ENCODE results near the gene GLIS2. TPM values are rescaled to one million over a fixed set of nuclear protein-coding genes. Genes with fewer than 3 reads are reported as not detected.
A peak's percentile ranks its signal among the peaks of the same experiment; 100 is the strongest.

The GLIS2 gene
- total RNA-seq, 1 experiment from 2014 or later: 0.18 TPM

DNA sequence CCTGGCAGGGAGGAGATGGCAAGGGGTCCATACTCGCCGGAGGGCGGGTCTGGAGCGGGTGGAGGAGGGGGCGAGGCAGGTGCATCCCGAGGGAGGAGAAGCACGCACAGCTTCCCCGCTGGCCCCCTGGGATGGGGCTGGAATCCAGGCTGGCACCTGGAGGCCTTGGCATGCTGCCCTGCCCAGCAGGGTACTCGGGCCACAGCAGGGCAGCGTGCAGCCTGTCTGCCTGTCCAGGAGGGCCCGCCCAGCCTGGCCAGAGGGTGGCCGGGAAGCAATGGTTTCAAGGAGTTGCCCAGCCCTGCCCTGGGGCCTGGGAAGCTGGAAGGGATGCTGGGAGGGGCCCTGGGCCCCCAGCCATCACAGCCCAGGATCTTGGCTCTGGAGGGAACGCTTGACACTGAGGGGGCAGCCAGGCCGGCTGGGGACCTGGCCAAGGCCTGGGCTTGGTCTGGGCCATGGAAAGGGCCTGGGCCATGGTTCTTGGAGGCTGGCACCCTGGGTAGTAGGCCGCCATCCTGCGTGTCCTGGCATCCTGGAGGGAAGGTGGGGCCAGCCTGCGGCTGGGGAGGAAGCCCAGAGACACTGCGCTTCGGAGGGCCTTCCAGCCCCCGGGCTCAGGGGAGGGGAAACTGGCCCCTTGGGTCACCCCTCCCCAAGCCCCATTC, 1.1 kb downstream of the GLIS2 start:
- in situ Hi-C loops (cut with HindIII; ENCODE audit: low pct_unique_long_range_greater_than_20kb, low sequenced_read_pairs): no loop called here
- DNase-seq (ENCODE audit: low read depth, low spot score): no peak

DNA sequence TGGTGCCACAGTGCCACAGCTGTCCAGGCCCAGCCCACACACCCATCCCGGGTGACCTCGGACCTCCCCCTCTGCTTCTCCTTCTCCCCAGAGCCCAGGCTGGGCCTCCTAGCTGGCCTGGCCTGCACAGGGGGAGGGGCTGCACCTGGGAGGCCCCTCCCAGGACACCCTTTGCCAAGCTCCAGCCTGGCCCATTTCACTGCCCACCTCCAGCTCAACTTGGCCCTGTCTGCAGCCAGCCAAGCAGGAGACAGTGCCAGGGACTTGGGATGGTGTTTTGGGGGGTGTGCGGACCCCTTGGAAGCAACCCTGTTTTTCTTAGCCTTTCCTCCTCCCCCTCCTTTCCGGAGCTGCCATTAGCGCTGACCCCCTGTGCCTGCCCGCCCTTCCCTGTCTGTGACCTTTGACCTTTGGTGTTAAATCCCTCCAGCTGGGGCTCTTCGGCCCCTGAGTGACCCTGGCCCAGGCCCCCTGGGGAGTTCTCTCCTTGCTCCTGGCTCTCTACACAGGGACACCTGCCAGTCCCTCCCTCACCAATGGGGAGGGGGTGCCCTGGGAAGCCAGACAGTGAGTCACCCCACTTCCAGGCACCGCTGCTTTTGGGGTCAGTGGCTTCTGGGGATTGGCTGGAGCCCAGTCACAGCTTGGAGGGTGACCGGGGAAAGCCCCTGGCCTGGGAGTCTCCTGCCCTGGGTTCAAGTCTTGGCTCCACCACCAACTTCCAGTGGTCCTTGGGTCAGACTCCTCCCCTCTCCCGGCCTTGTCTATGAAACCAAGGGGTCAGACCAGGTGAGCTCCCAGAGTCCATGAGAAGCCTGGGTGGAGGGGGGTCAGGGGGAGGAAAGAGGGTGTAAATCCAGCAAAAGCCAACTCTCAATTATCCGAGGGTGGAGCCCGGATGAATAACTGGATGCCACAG, 1.9 kb downstream of the GLIS2 start:
- DNase-seq (ENCODE audit: low read depth, low spot score): no peak
- in situ Hi-C loops (cut with HindIII; ENCODE audit: low pct_unique_long_range_greater_than_20kb, low sequenced_read_pairs): no loop called here

DNA sequence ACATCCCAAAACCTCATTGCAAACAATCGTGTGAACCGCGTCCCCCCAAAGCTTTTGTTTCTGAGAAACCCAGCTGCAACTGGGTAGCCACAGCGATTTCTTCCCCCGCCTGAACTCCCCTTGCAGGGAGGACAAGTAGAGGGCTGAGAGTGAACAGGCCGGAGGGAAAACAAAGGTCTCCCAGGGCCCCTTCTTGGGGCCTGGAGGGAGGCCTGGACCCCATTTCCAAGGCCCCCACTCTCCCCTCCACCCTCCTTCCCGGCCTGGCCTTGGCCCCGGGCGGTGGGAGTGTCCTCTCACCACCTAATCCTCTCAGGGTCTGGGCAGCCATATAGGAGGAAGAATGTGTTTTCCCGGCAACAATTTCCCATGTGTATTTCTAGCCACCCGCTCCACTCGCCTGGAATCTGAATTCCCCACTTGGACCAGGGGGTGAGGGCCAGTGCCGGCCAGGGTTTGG, 2.6 kb downstream of the GLIS2 start:
- in situ Hi-C loops (cut with HindIII; ENCODE audit: low pct_unique_long_range_greater_than_20kb, low sequenced_read_pairs): no loop called here
- no peak for DNase-seq (ENCODE audit: low read depth, low spot score)

DNA sequence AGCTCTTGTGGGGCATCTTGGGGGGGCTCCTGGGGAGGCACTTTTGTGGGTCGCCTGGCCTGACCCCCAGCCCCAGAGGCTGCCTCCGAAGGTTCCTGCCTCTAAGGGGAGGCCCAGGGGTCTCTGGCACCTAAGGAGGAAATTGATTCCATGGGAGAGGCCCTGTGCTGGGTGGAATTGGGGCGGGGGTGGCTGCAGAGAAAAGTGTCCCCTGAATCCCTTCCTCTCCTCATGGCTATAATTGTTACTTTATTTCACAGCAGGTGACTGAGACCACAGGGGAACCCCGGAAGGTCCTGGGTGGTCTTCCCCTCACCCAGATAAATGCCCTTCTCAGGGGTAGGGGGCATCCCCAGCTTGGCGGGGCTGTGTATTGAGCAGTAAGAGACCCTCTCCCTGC, 3.1 kb downstream of the GLIS2 start:
- in situ Hi-C loops (cut with HindIII; ENCODE audit: low pct_unique_long_range_greater_than_20kb, low sequenced_read_pairs): no loop called here
- no peak for DNase-seq (ENCODE audit: low read depth, low spot score)

DNA sequence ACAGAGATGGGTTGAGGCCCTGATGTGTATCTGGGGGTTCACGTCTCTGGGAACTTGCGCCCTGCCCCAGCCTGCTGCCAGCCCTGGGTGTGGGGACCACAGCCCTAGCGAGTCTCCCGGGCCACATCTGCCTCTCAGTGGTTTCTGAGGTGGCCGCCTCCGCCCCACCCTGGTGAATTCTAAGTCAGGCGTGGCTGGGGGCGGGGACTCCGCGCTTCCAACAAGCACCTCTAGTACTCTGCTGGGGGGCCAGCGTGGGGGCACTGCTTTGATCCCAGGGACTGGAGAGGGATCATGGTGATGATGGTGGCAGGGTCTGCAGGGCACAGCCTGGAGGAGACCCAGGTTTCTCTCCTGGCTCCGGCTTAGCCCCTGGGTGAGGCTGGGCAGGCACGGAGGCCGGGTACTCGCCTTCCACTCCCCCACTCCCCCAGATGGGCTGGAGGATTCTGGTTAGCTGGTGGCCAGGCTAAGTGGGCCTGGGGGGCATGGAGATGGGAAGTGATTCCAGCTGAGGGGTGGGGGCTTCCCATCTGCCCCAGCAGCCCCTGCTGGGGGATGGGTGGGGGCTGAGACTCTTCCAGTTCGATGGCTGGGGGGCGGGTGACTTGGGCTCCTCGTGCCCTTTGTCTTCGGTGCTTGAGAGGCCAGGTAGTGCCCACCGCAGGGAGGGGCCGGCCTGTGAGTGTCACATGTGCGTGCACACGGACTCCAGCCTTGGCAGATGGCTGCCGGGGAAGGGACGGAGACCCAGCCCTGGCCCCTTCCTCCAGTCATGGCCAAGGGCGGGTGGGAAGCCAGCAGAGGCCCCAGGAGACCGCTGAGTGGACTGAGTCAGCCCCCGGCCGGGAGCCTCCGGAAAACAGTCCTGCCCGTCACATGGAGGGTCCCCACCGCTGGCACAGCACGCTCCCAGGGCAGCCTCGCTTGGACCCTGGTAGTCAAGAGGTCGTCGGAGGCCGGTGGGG, 3.9 kb downstream of the GLIS2 start:
- DNase-seq (ENCODE audit: low read depth, low spot score): no peak
- in situ Hi-C loops (cut with HindIII; ENCODE audit: low pct_unique_long_range_greater_than_20kb, low sequenced_read_pairs): no loop called here

DNA sequence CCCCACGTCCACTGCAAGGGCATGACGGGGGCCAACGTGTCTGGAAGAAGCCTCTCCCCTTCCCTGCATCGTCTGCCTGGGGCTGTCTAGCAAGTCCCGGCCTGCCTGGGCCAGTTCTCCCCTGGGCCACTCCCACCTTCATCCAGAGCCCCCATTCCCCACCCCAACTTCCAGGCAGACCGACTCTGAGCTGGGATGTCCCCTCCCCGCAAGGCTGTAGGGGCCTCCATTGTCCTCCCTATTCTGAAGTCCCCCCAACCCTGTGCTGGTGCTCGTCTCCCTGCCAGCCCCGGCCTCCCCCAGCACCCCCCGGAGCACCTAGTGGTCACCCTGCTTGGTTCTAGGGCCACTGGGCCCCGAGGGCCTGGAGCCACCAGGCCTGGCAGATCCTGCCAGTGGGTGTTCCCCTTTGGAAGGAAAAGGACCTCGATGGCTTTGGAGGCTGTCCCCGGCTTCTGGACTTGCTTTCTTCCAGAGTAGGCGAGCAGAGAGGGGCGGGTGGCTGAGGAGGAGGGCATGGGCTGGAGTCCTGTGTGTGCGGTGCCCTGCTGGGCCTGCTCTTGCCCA, 4.8 kb downstream of the GLIS2 start:
- in situ Hi-C loops (cut with HindIII; ENCODE audit: low pct_unique_long_range_greater_than_20kb, low sequenced_read_pairs): no loop called here
- DNase-seq (ENCODE audit: low read depth, low spot score): no peak

DNA sequence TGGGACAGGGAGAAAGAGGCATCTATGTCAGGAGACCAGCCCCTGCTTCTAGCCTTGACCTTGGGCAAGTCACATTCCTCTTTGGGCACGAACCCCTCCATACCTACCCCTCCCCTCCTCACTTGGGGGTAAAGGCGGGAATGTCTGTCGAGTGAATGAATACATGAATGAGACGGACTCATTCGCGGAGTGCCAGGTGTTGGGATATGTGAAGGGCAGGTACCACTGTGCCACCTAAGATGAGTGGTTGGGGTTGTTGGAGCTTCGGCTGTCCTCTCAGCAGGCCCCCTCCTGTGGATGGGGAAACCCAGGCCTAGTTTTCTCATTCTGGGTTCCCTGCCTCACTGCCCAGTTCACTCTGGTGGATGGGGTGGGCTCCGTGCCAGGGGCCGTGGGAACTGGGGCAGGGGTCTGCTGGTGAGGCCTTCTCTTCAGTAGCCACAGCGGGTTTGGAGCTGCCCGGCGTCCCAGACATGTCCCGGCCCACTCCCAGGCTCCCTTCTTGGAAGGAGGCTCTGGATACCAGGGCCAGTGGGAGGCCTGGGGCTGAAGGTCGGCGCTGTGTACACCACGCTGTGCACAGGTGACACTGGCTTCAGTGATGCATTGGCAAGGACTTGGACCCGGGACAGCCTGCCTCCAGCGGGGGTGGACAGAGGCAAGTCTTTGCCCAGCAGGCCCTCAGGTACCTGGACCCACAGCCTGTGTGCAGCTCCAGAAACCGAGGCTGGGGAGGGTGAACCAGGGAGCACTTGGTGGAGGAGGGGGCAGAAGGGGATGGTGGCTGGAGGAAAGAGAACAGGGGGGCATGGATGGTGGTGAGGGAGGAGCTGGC, 5.6 kb downstream of the GLIS2 start:
- no peak for DNase-seq (ENCODE audit: low read depth, low spot score)
- in situ Hi-C loops (cut with HindIII; ENCODE audit: low pct_unique_long_range_greater_than_20kb, low sequenced_read_pairs): no loop called here

DNA sequence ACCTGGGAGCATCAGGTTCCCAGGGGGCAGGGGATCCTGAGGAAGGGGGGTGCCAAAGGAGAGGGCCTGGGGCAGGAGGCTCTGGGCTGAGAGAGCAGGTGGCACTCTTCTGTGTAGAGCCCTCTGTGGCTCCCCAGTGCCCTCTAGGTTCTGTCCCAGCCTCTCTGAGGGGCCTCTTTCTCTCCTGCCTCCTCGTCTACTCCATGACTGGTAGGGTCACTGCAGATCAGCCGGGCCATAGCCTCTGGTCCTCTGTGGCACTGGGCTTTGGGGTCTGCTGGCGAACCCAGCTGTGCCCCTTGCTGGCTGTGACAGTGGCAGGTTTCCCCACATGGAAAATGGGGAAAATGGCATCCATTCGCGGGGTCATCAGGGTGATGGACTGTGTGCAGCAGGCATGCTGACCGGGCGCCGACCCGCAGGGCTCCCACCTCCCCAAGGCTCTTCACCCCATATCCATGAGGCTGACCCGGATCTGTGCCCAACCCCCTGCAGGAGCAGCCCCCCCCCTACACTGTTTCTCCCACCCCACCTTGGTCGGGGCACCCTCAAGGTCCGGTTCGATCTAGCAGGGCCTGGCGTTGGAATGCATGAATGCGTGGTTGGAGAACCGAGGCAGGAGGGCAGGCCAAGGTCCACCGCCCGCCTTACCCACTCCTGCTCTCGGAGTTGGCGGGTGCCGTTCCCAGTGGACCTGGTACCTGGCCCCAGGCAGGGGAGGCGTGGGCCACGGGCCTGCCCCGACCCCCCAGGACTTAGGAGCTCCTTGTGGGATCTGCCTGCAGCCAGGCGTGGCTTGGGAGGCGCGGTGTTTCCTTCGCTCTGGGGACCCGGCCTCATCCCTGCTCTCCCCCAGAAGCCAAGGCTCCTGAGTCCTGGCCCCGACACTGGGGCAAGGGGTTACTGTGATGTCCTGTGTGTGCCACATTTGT, 6.5 kb downstream of the GLIS2 start:
- in situ Hi-C loops (cut with HindIII; ENCODE audit: low pct_unique_long_range_greater_than_20kb, low sequenced_read_pairs): no loop called here

DNA sequence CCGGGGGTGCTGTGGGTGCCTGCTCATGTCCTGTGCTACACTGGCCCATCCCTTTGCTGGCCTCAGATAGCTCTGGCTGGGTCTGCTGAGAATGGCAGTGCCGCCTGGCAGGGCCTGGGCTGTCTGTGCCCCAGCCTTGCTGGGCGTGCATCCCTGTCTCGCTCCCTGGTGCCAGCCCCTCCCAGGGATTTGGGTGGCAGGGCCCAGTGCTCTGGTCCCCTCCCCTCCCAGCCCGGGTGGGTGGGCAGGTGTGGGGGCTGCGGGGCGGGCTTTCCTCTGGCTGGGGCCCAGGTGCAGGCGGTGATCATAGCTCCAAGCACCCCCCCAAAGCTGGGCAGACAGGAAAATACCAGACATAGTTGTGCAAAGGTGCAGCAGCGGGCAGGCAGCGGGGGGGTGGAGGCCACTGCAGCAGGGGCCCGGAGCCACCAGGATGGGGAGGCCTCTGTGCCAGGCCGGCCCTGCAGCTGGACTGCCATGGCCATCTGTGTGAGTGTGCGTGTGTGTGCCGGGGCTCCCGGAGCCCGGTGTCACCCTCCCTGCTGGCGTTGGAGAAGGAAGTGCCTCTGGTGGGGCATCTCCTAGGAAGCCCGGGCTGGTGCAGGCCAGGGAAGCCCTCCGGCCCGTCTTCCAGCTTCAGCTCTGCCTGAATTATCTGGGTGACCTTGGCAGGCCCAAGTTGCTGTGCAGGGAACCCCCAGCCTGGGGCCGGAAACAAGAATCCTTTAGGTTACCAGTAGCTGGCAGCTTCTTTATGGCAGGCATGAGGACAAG, 7.4 kb downstream of the GLIS2 start:
- DNase-seq (ENCODE audit: low read depth, low spot score): no peak
- in situ Hi-C loops (cut with HindIII; ENCODE audit: low pct_unique_long_range_greater_than_20kb, low sequenced_read_pairs): no loop called here

More for the DNA sequence above, 6.5 kb downstream of the GLIS2 start:
- no peak for DNase-seq (ENCODE audit: low read depth, low spot score)

DNA sequence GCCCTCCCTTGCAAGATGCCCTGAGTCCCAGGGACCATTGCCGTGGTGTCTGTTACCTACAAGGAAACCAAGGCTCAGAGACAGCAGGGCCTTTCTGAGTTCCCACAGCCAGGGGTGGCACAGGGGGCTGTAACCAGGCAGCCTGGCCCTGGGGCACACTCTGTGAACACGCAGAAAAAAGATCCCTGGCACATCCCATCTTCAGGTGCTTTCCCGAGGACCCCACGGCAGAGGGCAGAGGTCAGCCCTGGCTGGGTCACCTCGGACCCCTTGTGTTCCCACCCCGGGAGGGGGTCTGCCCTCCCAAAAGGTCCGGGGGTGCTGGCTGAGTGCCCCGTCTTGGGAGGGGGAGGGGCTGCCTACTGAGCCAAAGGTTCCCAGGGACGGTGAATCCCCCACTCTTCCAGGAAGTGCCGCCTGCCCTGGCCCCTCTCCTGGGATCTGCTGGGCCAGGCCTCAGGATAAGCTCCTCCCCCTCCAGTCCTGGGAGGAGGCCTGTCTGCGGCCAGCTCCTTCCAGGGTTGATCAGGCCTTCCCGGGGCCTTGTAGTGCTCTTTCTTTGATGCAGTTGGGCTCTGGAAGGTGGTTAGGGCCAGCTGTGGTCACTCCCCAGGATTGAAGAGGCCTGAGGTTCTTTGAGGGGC, 8.1 kb downstream of the GLIS2 start:
- DNase-seq (ENCODE audit: low read depth, low spot score): peak; percentile 36
- in situ Hi-C loops (cut with HindIII; ENCODE audit: low pct_unique_long_range_greater_than_20kb, low sequenced_read_pairs): no loop called here

DNA sequence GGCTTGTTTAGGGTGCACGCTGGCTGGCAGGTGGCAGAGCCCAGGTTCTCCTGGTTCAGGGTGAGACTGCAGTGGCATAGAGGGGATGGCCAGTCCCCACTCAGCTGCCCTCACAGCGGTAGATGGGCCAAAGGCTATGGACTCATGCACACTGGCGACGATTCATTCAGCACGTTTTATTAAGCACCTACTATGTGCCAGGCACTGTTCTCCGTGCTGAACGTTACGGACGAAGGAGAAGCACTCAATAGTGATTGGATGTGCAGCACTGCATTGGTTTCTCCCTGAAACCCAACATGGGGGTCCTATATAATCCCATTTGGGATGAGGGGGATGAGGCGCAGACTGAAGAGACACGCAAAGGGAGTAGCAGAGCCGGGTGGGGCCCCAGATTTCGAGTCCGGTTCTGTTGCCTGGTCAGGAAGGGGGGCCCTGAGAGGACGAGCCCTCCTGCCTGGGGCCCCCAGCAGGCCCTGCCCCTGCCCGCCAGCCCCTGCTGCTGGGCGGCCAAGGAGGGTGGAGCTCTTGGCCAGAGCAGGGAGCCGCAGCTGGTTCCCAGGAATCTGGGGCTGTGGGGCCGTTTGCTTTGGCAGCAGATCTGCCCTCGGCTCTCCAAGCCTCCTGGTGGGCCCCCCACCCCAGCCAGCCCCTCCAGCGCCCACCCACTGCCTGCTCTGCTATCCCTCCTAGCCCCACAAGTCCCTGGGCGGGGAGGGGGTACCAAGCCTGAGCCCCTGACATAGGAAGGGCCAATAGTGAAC, 8.8 kb downstream of the GLIS2 start:
- in situ Hi-C loops (cut with HindIII; ENCODE audit: low pct_unique_long_range_greater_than_20kb, low sequenced_read_pairs): no loop called here
- no peak for DNase-seq (ENCODE audit: low read depth, low spot score)

DNA sequence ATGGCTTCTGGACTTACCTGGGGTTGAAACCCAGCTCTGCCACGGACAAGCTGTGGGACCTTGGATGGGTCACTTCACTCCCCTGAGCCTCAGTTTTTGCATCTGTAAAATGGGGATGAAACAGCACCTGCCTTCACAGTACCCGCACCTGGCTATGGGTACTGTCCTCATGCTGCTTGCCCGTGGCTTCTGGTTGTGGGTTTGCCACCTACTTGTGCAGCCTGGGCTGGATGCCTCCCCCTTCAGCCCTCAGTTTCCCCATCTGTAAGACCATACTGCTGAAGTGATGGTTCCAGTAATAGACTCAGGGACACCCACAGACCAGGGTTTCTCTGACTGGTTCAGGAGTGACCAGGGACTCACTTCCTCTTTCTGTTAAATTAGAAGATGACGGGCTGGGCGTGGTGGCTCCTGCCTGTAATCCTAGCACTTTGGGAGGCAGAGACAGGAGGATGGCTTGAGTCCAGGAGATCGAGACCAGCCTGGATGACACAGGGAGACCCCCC, 9.4 kb downstream of the GLIS2 start:
- DNase-seq (ENCODE audit: low read depth, low spot score): no peak
- in situ Hi-C loops (cut with HindIII; ENCODE audit: low pct_unique_long_range_greater_than_20kb, low sequenced_read_pairs): no loop called here

DNA sequence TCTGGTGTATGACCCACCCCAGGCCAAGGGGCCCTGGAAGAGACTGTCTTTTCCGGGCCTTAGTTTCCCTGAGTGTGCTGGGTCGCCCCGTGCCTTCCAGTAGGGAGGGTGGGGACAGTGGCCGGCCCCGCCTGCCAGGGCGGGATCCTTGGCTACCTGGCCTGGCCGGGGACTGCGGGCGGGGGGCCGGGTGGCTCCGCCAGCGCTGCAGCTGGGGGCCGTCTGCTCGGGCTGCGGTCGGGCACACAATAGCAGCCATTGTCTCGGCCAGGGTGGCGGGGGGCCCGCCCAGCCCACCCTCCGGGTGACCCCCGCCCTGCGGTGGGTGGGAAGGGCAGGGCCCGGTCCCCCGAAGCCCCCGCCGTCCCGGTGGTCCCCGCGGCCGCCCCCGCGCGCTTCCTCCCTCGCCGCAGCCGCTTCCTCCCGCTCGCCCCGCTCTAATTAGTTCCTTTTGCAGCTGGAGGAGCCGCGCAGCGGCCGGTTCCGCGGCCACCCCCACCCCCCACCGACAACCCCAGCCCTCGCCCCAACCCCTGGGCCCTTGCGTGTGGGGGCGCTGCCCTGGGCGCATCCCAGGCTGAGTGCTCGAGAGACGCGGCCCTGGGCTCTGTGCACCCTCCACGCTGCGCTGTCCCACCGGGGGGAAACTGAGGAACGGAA, 11.6 kb downstream of the GLIS2 start:
- in situ Hi-C loops (cut with HindIII; ENCODE audit: low pct_unique_long_range_greater_than_20kb, low sequenced_read_pairs): no loop called here
- DNase-seq (ENCODE audit: low read depth, low spot score): no peak

All from SK-MEL-5 (cell line).